HCT116 (cell line): ENCODE measurements around the gene CTNND2.

ENCODE experiments used
- EZH2 ChIP-seq: fragments of 200-600 bp; sonication (generic); IDR thresholded peaks from 2 replicates; pipeline ENCODE4 v1.6.1; 2017; ENCODE audit warnings: antibody characterized with exemption, mixed run types
- JUND ChIP-seq: IDR thresholded peaks from 2 replicates; pipeline ENCODE4 v1.6.1; 2012
- POLR2A ChIP-seq: IDR thresholded peaks from 2 replicates; pipeline ENCODE4 v1.7.0; 2011; ENCODE audit warnings: borderline replicate concordance; ENCODE audit not compliant: insufficient read depth, insufficient read length; ENCODE audit errors: extremely low read depth
- POLR2AphosphoS5 ChIP-seq: IDR thresholded peaks from 2 replicates; pipeline ENCODE4 v1.6.1; 2011; ENCODE audit warnings: mild to moderate bottlenecking, low read depth, low read length, moderate library complexity
- RAD21 ChIP-seq: IDR thresholded peaks from 2 replicates; pipeline ENCODE4 v1.6.1; 2012; ENCODE audit warnings: low read depth, mild to moderate bottlenecking
- SIN3A ChIP-seq: IDR thresholded peaks from 2 replicates; pipeline ENCODE4 v1.6.1; 2012; ENCODE audit warnings: low read depth
- TF ChIP-seq, protein P1 (sequence below): IDR thresholded peaks from 2 replicates; pipeline ENCODE4 v1.6.1; 2012
- TF ChIP-seq, protein P2 (sequence below): IDR thresholded peaks from 2 replicates; pipeline ENCODE4 v1.6.1; 2012; ENCODE audit warnings: low read depth
- TF ChIP-seq, protein P3 (sequence below), 3 experiments: fragments of 200-600 bp in 1 of 3; sonication (generic) in 1 of 3; IDR thresholded peaks in 2 of 3; conservative IDR thresholded peaks in 1 of 3; 2 replicates each; pipeline ENCODE4 v1.5.1; 2012 to 2017; ENCODE audit warnings: low read depth in 2 of 3, low read length in 2 of 3, antibody characterized with exemption in 1 of 3, borderline replicate concordance in 1 of 3, control low read depth in 1 of 3, mild to moderate bottlenecking in 1 of 3, mixed read lengths in 1 of 3, mixed run types in 1 of 3, moderate library complexity in 1 of 3; ENCODE audit not compliant: insufficient read depth in 1 of 3

DNA sequence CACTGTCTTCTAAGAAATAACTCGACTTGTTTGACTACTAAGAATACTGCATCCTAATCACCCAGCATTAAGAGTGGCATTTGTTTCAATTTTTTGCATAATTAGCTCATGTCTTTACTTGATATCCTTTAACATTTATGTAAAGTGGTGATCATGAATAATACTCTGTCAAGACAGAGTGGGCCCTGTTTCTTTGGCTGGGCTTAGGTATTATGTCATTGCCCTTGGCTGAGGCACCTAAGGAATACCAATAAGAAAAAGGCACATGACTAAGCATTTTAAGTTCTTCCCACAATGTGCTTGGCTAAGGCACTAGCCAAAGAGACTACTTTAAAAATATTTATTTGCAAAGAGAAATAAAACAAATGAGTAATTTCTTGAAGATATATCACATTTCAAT is 308.1 kb downstream of the CTNND2 start:
- TF ChIP-seq, protein P1, sequence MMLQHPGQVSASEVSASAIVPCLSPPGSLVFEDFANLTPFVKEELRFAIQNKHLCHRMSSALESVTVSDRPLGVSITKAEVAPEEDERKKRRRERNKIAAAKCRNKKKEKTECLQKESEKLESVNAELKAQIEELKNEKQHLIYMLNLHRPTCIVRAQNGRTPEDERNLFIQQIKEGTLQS, result no peak
- TF ChIP-seq JUND, result no peak
- TF ChIP-seq, protein P2, sequence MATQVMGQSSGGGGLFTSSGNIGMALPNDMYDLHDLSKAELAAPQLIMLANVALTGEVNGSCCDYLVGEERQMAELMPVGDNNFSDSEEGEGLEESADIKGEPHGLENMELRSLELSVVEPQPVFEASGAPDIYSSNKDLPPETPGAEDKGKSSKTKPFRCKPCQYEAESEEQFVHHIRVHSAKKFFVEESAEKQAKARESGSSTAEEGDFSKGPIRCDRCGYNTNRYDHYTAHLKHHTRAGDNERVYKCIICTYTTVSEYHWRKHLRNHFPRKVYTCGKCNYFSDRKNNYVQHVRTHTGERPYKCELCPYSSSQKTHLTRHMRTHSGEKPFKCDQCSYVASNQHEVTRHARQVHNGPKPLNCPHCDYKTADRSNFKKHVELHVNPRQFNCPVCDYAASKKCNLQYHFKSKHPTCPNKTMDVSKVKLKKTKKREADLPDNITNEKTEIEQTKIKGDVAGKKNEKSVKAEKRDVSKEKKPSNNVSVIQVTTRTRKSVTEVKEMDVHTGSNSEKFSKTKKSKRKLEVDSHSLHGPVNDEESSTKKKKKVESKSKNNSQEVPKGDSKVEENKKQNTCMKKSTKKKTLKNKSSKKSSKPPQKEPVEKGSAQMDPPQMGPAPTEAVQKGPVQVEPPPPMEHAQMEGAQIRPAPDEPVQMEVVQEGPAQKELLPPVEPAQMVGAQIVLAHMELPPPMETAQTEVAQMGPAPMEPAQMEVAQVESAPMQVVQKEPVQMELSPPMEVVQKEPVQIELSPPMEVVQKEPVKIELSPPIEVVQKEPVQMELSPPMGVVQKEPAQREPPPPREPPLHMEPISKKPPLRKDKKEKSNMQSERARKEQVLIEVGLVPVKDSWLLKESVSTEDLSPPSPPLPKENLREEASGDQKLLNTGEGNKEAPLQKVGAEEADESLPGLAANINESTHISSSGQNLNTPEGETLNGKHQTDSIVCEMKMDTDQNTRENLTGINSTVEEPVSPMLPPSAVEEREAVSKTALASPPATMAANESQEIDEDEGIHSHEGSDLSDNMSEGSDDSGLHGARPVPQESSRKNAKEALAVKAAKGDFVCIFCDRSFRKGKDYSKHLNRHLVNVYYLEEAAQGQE, result no peak
- TF ChIP-seq, protein P3, sequence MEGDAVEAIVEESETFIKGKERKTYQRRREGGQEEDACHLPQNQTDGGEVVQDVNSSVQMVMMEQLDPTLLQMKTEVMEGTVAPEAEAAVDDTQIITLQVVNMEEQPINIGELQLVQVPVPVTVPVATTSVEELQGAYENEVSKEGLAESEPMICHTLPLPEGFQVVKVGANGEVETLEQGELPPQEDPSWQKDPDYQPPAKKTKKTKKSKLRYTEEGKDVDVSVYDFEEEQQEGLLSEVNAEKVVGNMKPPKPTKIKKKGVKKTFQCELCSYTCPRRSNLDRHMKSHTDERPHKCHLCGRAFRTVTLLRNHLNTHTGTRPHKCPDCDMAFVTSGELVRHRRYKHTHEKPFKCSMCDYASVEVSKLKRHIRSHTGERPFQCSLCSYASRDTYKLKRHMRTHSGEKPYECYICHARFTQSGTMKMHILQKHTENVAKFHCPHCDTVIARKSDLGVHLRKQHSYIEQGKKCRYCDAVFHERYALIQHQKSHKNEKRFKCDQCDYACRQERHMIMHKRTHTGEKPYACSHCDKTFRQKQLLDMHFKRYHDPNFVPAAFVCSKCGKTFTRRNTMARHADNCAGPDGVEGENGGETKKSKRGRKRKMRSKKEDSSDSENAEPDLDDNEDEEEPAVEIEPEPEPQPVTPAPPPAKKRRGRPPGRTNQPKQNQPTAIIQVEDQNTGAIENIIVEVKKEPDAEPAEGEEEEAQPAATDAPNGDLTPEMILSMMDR (IDR thresholded peaks at IDR 0.05 in 2 of 3, conservative IDR thresholded peaks at IDR 0.05 in 1 of 3; ENCODE audit: borderline replicate concordance in 1 of 3, insufficient read depth in 1 of 3, low read depth in 2 of 3, low read length in 2 of 3), result no peak
- TF ChIP-seq POLR2A, result no peak
- no peak for TF ChIP-seq RAD21
- TF ChIP-seq SIN3A, result no peak
- no peak for TF ChIP-seq POLR2AphosphoS5
- no peak for TF ChIP-seq EZH2
